ENCODE measurements around the gene SPEM1. TPM values are rescaled to one million over a fixed set of nuclear protein-coding genes. Genes with fewer than 3 reads are reported as not detected.

SPEM1 gene
- total and polyA plus RNA-seq, 10 of the 15 experiments (the other 5 are each of a cell fraction or from before 2014, with no cell fraction given), result not detected

DNA sequence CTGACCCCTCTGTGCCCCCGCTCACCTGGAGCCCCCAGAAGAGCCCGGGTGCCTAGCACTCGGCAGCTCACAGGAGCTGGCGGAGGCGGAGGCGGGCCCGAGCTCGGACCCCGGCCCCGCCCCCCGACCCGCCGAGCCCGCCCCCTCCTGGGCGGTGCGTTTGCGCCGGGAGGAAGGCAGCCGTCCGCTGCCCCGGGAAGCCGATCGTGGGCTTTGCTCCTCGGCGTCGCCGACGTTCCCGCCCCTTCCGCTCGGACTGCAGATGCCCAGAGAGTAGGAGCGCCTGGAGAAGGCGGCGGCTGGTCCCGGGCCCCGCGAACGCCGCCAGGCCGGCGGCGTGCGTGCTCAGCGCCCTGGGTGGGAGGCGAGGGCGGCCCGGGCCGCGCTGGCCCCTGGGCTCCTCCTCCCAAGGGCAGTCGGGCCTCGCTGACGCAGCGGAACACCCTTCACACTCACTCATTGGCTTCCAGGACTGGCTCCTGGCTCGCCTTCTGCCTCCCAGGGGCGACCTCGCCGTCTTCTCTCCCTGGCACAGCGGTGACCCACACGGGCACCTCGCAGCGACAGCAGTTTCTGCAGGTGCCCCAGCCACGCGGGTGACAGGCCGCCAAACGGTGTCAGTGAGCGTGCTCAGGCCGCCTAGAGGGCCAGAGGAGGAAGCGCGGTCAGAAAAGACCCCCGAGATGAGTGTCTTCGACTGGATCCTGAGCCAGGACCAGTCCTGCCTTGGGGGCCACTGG lies 25.5 kb upstream of the SPEM1 start, which contains the start of gene PLSCR3 (continued):
- TF ChIP-seq, protein P1, sequence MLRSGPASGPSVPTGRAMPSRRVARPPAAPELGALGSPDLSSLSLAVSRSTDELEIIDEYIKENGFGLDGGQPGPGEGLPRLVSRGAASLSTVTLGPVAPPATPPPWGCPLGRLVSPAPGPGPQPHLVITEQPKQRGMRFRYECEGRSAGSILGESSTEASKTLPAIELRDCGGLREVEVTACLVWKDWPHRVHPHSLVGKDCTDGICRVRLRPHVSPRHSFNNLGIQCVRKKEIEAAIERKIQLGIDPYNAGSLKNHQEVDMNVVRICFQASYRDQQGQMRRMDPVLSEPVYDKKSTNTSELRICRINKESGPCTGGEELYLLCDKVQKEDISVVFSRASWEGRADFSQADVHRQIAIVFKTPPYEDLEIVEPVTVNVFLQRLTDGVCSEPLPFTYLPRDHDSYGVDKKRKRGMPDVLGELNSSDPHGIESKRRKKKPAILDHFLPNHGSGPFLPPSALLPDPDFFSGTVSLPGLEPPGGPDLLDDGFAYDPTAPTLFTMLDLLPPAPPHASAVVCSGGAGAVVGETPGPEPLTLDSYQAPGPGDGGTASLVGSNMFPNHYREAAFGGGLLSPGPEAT (IDR thresholded peaks at IDR 0.05; ENCODE audit: low read depth), result 0 out of 2 replicates have a peak, but pooled peaks have one; percentile 14
- TF ChIP-seq PAX5 (IDR thresholded peaks at IDR 0.05; ENCODE audit: borderline replicate concordance, low read depth, low read length) (no peak), EED (IDR thresholded peaks at IDR 0.05; ENCODE audit: low read depth) (no peak), EP300 (IDR thresholded peaks at IDR 0.05; ENCODE audit: borderline replicate concordance in 1 of 2, control insufficient read depth in 1 of 2, low read depth in 2 of 2, low read length in 2 of 2) (no peak), TBL1XR1 (IDR thresholded peaks at IDR 0.05; ENCODE audit: low read depth, low read length) (no peak), JUNB (IDR thresholded peaks at IDR 0.05) (no peak), STAT3 (IDR thresholded peaks at IDR 0.05; ENCODE audit: low read depth, low read length) (no peak), MEF2B (IDR thresholded peaks at IDR 0.05; ENCODE audit: partially characterized antibody, poor library complexity, severe bottlenecking) (no peak), NFXL1 (IDR thresholded peaks at IDR 0.05; ENCODE audit: borderline replicate concordance) (no peak), NR2C2 (IDR thresholded peaks at IDR 0.05; ENCODE audit: borderline replicate concordance, control insufficient read depth, insufficient read length, low read depth) (no peak)
- TF ChIP-seq, protein P2, sequence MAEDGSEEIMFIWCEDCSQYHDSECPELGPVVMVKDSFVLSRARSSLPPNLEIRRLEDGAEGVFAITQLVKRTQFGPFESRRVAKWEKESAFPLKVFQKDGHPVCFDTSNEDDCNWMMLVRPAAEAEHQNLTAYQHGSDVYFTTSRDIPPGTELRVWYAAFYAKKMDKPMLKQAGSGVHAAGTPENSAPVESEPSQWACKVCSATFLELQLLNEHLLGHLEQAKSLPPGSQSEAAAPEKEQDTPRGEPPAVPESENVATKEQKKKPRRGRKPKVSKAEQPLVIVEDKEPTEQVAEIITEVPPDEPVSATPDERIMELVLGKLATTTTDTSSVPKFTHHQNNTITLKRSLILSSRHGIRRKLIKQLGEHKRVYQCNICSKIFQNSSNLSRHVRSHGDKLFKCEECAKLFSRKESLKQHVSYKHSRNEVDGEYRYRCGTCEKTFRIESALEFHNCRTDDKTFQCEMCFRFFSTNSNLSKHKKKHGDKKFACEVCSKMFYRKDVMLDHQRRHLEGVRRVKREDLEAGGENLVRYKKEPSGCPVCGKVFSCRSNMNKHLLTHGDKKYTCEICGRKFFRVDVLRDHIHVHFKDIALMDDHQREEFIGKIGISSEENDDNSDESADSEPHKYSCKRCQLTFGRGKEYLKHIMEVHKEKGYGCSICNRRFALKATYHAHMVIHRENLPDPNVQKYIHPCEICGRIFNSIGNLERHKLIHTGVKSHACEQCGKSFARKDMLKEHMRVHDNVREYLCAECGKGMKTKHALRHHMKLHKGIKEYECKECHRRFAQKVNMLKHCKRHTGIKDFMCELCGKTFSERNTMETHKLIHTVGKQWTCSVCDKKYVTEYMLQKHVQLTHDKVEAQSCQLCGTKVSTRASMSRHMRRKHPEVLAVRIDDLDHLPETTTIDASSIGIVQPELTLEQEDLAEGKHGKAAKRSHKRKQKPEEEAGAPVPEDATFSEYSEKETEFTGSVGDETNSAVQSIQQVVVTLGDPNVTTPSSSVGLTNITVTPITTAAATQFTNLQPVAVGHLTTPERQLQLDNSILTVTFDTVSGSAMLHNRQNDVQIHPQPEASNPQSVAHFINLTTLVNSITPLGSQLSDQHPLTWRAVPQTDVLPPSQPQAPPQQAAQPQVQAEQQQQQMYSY (CRISPR knock-in tag; IDR thresholded peaks at IDR 0.05), result no peak
- TF ChIP-seq, protein P3, sequence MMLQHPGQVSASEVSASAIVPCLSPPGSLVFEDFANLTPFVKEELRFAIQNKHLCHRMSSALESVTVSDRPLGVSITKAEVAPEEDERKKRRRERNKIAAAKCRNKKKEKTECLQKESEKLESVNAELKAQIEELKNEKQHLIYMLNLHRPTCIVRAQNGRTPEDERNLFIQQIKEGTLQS (IDR thresholded peaks at IDR 0.05; ENCODE audit: borderline replicate concordance, extremely low read depth, low read depth, low read length), result no peak

Data from GM12878 (cell line).